ENCODE measurements around the gene ELMO1. TPM values are rescaled to one million over a fixed set of nuclear protein-coding genes. Genes with fewer than 3 reads are reported as not detected.

ELMO1 gene
- total and polyA plus RNA-seq, 10 donors: 26.0 to 494 (median 201) TPM

GRCh38 chr7:36966636-36967035 lies 482.0 kb downstream of the ELMO1 start:
- Histone ChIP-seq H3K27ac (peak overlapping the region in 1 of 8 donors; percentile 84), H3K36me3 (peaks cover 0 to 4% (median 0%) of the 10 kb centered on the region in 6 donors), H3K4me3 (no peak overlapping the region), H3K9me3 (no peaks in the 10 kb centered on the region), H3K27me3 (replicated peaks in 1 of 7) (no peaks in the 10 kb centered on the region), H3K4me1 (peaks cover 2 to 62% (median 35%) of the 10 kb centered on the region in 6 donors)
- intact Hi-C loops (cut with DNase I; ENCODE audit: low total_unique reads): loop anchor here (5.0 kb wide), 1 partner anchor 216 kb away; no protein-coding TSS in a partner anchor
- 70 to 90% (median 85%) methylated on average over 3 of the region's 3 CpGs for WGBS, 5 donors
- TF ChIP-seq POLR2AphosphoS5 (IDR thresholded peaks at IDR 0.05) (no peak), CTCF (IDR thresholded peaks at IDR 0.05 in 8 of 11, conservative IDR thresholded peaks at IDR 0.05 in 3 of 11) (no peak), POLR2A (IDR thresholded peaks at IDR 0.05) (no peak)
- DNase-seq: no peak

GRCh38 chr7:36966039-36966438 lies 482.6 kb downstream of the ELMO1 start:
- no peaks in the 10 kb centered on the region for H3K27me3 ChIP-seq (replicated peaks in 1 of 7)
- no peak overlapping the region for H3K27ac ChIP-seq
- TF ChIP-seq CTCF (IDR thresholded peaks at IDR 0.05 in 8 of 11, conservative IDR thresholded peaks at IDR 0.05 in 3 of 11) (no peak), POLR2A (IDR thresholded peaks at IDR 0.05) (no peak), POLR2AphosphoS5 (IDR thresholded peaks at IDR 0.05) (no peak)
- H3K36me3 ChIP-seq: peaks cover 0 to 4% (median 0%) of the 10 kb centered on the region in 6 donors
- intact Hi-C loops (cut with DNase I; ENCODE audit: low total_unique reads): loop anchor here (5.0 kb wide), 1 partner anchor 216 kb away; no protein-coding TSS in a partner anchor
- peaks cover 0 to 62% (median 31%) of the 10 kb centered on the region in 6 donors for H3K4me1 ChIP-seq
- no peak overlapping the region for H3K4me3 ChIP-seq
- no peak for DNase-seq
- no peaks in the 10 kb centered on the region for H3K9me3 ChIP-seq
- 91 to 99% (median 91%) methylated on average over 3 of the region's 3 CpGs for WGBS, 5 donors

- Histone ChIP-seq H3K4me3 (no peak overlapping the region), H3K27me3 (replicated peaks in 1 of 7) (no peaks in the 10 kb centered on the region), H3K36me3 (peaks cover 0 to 4% (median 0%) of the 10 kb centered on the region in 6 donors), H3K27ac (no peak overlapping the region), H3K9me3 (no peaks in the 10 kb centered on the region), H3K4me1 (peaks cover 0 to 60% (median 27%) of the 10 kb centered on the region in 6 donors)
- intact Hi-C loops (cut with DNase I; ENCODE audit: low total_unique reads): loop anchor here (5.0 kb wide), 1 partner anchor 217 kb away; no protein-coding TSS in a partner anchor
- no peak for DNase-seq
- WGBS, 5 donors: 88 to 98% (median 93%) methylated on average over 1 of the region's 1 CpG
- TF ChIP-seq CTCF (IDR thresholded peaks at IDR 0.05 in 8 of 11, conservative IDR thresholded peaks at IDR 0.05 in 3 of 11) (no peak), POLR2AphosphoS5 (IDR thresholded peaks at IDR 0.05) (no peak), POLR2A (IDR thresholded peaks at IDR 0.05) (no peak)
These were observed 483.0 kb downstream of the ELMO1 start for GRCh38 chr7:36965625-36966024.

GRCh38 chr7:36964297-36964696 lies 484.4 kb downstream of the ELMO1 start:
- DNase-seq: no peak
- TF ChIP-seq POLR2AphosphoS5 (IDR thresholded peaks at IDR 0.05) (no peak), CTCF (IDR thresholded peaks at IDR 0.05 in 8 of 11, conservative IDR thresholded peaks at IDR 0.05 in 3 of 11) (no peak), POLR2A (IDR thresholded peaks at IDR 0.05) (no peak)
- Histone ChIP-seq H3K27ac (no peak overlapping the region), H3K36me3 (peaks cover 0 to 4% (median 0%) of the 10 kb centered on the region in 6 donors), H3K4me1 (peaks cover 0 to 46% (median 16%) of the 10 kb centered on the region in 6 donors), H3K4me3 (no peak overlapping the region), H3K27me3 (replicated peaks in 1 of 7) (no peaks in the 10 kb centered on the region), H3K9me3 (no peaks in the 10 kb centered on the region)
- intact Hi-C loops (cut with DNase I; ENCODE audit: low total_unique reads): no loop called here
- 84 to 90% (median 87%) methylated on average over 2 of the region's 2 CpGs for WGBS, 5 donors

All from spleen (tissue), 11 donors.